Prostate gland (tissue), 2 donors: Measurements from ENCODE around the gene ANKRD12.

Source experiments
- POLR2A ChIP-seq: fragments of 450-650 bp; IDR thresholded peaks from one replicate; pipeline ENCODE4 v1.6.1; 2016; ENCODE audit warnings: antibody characterized with exemption, mild to moderate bottlenecking
- POLR2AphosphoS5 ChIP-seq: sonication (generic); formaldehyde crosslinking; IDR thresholded peaks from one replicate; pipeline ENCODE4 v1.6.1; 2017; ENCODE audit warnings: antibody characterized with exemption
- TF ChIP-seq, protein P1 (sequence below), 4 experiments: fragments of 200-600 bp in 2 of 4; fragments of 450-650 bp in 2 of 4; sonication (generic) in 2 of 4; IDR thresholded peaks; 1 replicate in 3 of 4; 2 replicates in 1 of 4; pipeline ENCODE4 v1.5.1; 2016 to 2019; ENCODE audit warnings: antibody characterized with exemption in 4 of 4, mild to moderate bottlenecking in 2 of 4, moderate library complexity in 2 of 4

GRCh38 chr18:9263264-9263663 lies 126.7 kb downstream of the ANKRD12 start:
- TF ChIP-seq, protein P1, sequence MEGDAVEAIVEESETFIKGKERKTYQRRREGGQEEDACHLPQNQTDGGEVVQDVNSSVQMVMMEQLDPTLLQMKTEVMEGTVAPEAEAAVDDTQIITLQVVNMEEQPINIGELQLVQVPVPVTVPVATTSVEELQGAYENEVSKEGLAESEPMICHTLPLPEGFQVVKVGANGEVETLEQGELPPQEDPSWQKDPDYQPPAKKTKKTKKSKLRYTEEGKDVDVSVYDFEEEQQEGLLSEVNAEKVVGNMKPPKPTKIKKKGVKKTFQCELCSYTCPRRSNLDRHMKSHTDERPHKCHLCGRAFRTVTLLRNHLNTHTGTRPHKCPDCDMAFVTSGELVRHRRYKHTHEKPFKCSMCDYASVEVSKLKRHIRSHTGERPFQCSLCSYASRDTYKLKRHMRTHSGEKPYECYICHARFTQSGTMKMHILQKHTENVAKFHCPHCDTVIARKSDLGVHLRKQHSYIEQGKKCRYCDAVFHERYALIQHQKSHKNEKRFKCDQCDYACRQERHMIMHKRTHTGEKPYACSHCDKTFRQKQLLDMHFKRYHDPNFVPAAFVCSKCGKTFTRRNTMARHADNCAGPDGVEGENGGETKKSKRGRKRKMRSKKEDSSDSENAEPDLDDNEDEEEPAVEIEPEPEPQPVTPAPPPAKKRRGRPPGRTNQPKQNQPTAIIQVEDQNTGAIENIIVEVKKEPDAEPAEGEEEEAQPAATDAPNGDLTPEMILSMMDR (IDR thresholded peaks at IDR 0.05): no peak
- TF ChIP-seq POLR2AphosphoS5 (no peak), POLR2A (no peak)
